Effector memory CD4-positive, alpha-beta T cell (primary cell): ENCODE results near the gene TPRA1.

Source experiments
- DNase-seq, 3 donors: peaks; one replicate each; pipeline ENCODE4 v3.0.0-alpha.2; 2020
- H3K27ac ChIP-seq: 2 replicates; pipeline ENCODE4 v1.7.0; 2013; ENCODE audit warnings: mild to moderate bottlenecking, low read length, moderate library complexity; ENCODE audit not compliant: insufficient read depth, poor library complexity, severe bottlenecking
- H3K27me3 ChIP-seq: replicated peaks from 2 replicates; pipeline ENCODE4 v1.7.0; 2013; ENCODE audit warnings: mild to moderate bottlenecking, low read length; ENCODE audit not compliant: insufficient read depth, control insufficient read depth, poor library complexity, severe bottlenecking
- H3K36me3 ChIP-seq: 2 replicates; pipeline ENCODE4 v1.7.0; 2013; ENCODE audit warnings: mild to moderate bottlenecking, low read length, moderate library complexity; ENCODE audit not compliant: control insufficient read depth, insufficient read depth
- H3K4me1 ChIP-seq: 2 replicates; pipeline ENCODE4 v1.7.0; 2013; ENCODE audit warnings: low read length, mild to moderate bottlenecking; ENCODE audit not compliant: control insufficient read depth, insufficient read depth, poor library complexity, severe bottlenecking
- H3K4me3 ChIP-seq: 2 replicates; pipeline ENCODE4 v1.7.0; 2013; ENCODE audit warnings: low read length, low read depth, mild to moderate bottlenecking; ENCODE audit not compliant: insufficient read depth, poor library complexity, severe bottlenecking
- H3K9me3 ChIP-seq: 2 replicates; pipeline ENCODE4 v1.7.0; 2013; ENCODE audit warnings: mild to moderate bottlenecking, low read length, moderate library complexity; ENCODE audit not compliant: control insufficient read depth
- total RNA-seq, 3 donors: gene quantifications; one replicate each; lab custom pipeline; 2026; lab: John Stamatoyannopoulos, UW

TPRA1 gene
- total RNA-seq = 14.8 to 18.3 (median 18.2) reads per million in 3 donors

GRCh38 chr3:127590593-127591465 lies at the start of gene TPRA1:
TPRA1 (minus strand) TSS chr3:127590733; CDS start chr3:127580146, 10,587 bp downstream.
- no peaks in the 10 kb centered on the region for H3K27me3 ChIP-seq
- DNase-seq = peak; percentile 60 to 78 (median 77)
- H3K9me3 ChIP-seq = no peaks in the 10 kb centered on the region
- peaks cover 21% of the 10 kb centered on the region for H3K4me1 ChIP-seq
- H3K27ac ChIP-seq = peak within 1 kb of the TSS; percentile 70
- no peaks in the 10 kb centered on the region for H3K36me3 ChIP-seq
- peak within 1 kb of the TSS; percentile 78 for H3K4me3 ChIP-seq

- DNase-seq = no peak
- no peak overlapping the region for H3K4me3 ChIP-seq
- H3K27me3 ChIP-seq = no peaks in the 10 kb centered on the region
- no peaks in the 10 kb centered on the region for H3K9me3 ChIP-seq
- no peaks in the 10 kb centered on the region for H3K4me1 ChIP-seq
- no peak overlapping the region for H3K27ac ChIP-seq
- no peaks in the 10 kb centered on the region for H3K36me3 ChIP-seq
Measured at GRCh38 chr3:127640042-127640355, 49.5 kb upstream of the TPRA1 start.

- Histone ChIP-seq H3K9me3 (no peaks in the 10 kb centered on the region), H3K4me3 (no peak overlapping the region), H3K36me3 (no peaks in the 10 kb centered on the region), H3K27me3 (no peaks in the 10 kb centered on the region), H3K27ac (no peak overlapping the region), H3K4me1 (no peaks in the 10 kb centered on the region)
- DNase-seq = no peak
Measured at GRCh38 chr3:127639173-127640041, 48.9 kb upstream of the TPRA1 start.

- H3K4me3 ChIP-seq = no peak overlapping the region
- H3K27me3 ChIP-seq = no peaks in the 10 kb centered on the region
- no peaks in the 10 kb centered on the region for H3K36me3 ChIP-seq
- H3K27ac ChIP-seq = no peak overlapping the region
- no peak for DNase-seq
- H3K4me1 ChIP-seq = no peaks in the 10 kb centered on the region
- no peaks in the 10 kb centered on the region for H3K9me3 ChIP-seq
Measured at GRCh38 chr3:127637971-127638370, 47.4 kb upstream of the TPRA1 start.

- no peaks in the 10 kb centered on the region for H3K27me3 ChIP-seq
- no peaks in the 10 kb centered on the region for H3K4me1 ChIP-seq
- H3K9me3 ChIP-seq = no peaks in the 10 kb centered on the region
- no peak for DNase-seq
- no peak overlapping the region for H3K27ac ChIP-seq
- H3K4me3 ChIP-seq = no peak overlapping the region
- no peaks in the 10 kb centered on the region for H3K36me3 ChIP-seq
Measured at GRCh38 chr3:127637546-127637945, 47.0 kb upstream of the TPRA1 start.

- no peaks in the 10 kb centered on the region for H3K36me3 ChIP-seq
- no peaks in the 10 kb centered on the region for H3K9me3 ChIP-seq
- H3K4me3 ChIP-seq = no peak overlapping the region
- no peak for DNase-seq
- no peaks in the 10 kb centered on the region for H3K27me3 ChIP-seq
- H3K4me1 ChIP-seq = peaks cover 9% of the 10 kb centered on the region
- H3K27ac ChIP-seq = no peak overlapping the region
Measured at GRCh38 chr3:127634653-127635052, 44.1 kb upstream of the TPRA1 start.

- no peak overlapping the region for H3K4me3 ChIP-seq
Measured at GRCh38 chr3:127632035-127632820, 41.7 kb upstream of the TPRA1 start.

GRCh38 chr3:127630811-127631714 lies 40.5 kb upstream of the TPRA1 start:
- no peak for DNase-seq
- Histone ChIP-seq H3K4me1 (peaks cover 11% of the 10 kb centered on the region), H3K27ac (no peak overlapping the region), H3K9me3 (no peaks in the 10 kb centered on the region), H3K27me3 (no peaks in the 10 kb centered on the region), H3K4me3 (no peak overlapping the region), H3K36me3 (no peaks in the 10 kb centered on the region)

More at GRCh38 chr3:127632035-127632820, 41.7 kb upstream of the TPRA1 start:
- no peaks in the 10 kb centered on the region for H3K36me3 ChIP-seq
- DNase-seq = no peak
- H3K9me3 ChIP-seq = no peaks in the 10 kb centered on the region
- H3K27me3 ChIP-seq = no peaks in the 10 kb centered on the region
- H3K27ac ChIP-seq = no peak overlapping the region
- peaks cover 11% of the 10 kb centered on the region for H3K4me1 ChIP-seq
